ENCODE results near the gene PEAK3.

PEAK3 gene

DNA sequence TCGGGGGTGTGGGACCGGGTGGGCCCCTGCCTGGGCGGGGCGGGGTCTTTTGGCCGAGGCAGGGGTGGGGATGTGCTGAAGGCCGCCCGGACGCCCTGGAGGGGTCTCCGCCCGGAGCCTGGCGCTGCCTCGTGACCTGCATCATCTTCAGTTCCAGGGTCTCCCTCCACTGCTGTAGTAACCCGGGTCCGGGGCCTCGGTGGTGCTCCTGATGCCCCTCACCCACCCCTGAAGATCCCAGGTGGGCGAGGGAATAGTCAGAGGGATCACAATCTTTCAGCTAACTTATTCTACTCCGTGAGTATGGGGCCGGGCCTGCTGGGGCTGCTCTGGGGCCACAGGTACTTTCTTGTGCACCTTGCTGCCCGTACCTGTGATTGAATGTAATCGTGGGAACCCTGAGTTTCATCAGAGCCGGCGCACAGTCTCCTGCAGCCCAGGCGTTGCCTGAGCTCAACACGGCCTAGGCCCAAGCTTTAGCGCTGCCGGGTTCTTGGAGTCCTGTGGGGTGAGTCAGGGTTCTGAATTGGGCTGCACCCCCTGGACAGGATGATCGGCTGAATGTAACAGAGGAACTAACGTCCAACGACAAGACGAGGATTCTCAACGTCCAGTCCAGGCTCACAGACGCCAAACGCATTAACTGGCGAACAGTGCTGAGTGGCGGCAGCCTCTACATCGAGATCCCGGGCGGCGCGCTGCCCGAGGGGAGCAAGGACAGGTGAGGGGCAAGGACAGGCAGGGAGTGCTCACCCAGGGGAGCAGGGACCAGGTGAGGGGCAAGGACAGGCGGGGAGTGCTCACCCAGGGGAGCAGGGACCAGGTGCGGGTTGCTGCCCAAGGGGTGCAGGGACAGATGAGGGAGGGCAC is 10.5 kb downstream of the PEAK3 start:
- Histone ChIP-seq H3K27ac (peak overlapping the region; percentile 50 to 100 (median 99); a peak in 21 of 22 replicates), H3K27me3 (no peaks in the 10 kb centered on the region), H3K9ac (peak overlapping the region; percentile 96 to 100 (median 99)), H3K4me1 (peaks cover 63 to 73% (median 72%) of the 10 kb centered on the region in 10 experiments), H3K9me3 (replicated peaks in 1 of 11) (no peaks in the 10 kb centered on the region; a peak in 1 of 22 replicates), H3K4me2 (peak overlapping the region; percentile 93 to 100 (median 100)), H3K36me3 (peaks cover 44 to 53% (median 50%) of the 10 kb centered on the region in 11 experiments), H4K20me1 (peaks cover 63 to 71% (median 70%) of the 10 kb centered on the region in 11 experiments), H3K4me3 (peak overlapping the region; percentile 93 to 100 (median 100))
- TF ChIP-seq Cebpa-rat (IDR thresholded peaks at IDR 0.05), result no peak

- Histone ChIP-seq H3K4me3 (peak overlapping the region; percentile 93 to 100 (median 100)), H3K27me3 (no peaks in the 10 kb centered on the region), H4K20me1 (peaks cover 54 to 63% (median 62%) of the 10 kb centered on the region in 11 experiments), H3K27ac (peak overlapping the region; percentile 91 to 100 (median 99)), H3K9me3 (replicated peaks in 1 of 11) (no peaks in the 10 kb centered on the region; a peak in 1 of 22 replicates), H3K4me1 (peaks cover 63 to 73% (median 72%) of the 10 kb centered on the region in 10 experiments), H3K4me2 (peak overlapping the region; percentile 93 to 100 (median 100)), H3K9ac (peak overlapping the region; percentile 96 to 100 (median 99)), H3K36me3 (peaks cover 36 to 45% (median 41%) of the 10 kb centered on the region in 11 experiments)
- peak in 5 of 11 experiments; percentile 23 to 77 (median 58); a peak in 8 of 22 replicates for TF ChIP-seq Cebpa-rat (IDR thresholded peaks at IDR 0.05)
Observed at GRCh38 chr19:2270423-2271233, 11.3 kb downstream of the PEAK3 start.

DNA sequence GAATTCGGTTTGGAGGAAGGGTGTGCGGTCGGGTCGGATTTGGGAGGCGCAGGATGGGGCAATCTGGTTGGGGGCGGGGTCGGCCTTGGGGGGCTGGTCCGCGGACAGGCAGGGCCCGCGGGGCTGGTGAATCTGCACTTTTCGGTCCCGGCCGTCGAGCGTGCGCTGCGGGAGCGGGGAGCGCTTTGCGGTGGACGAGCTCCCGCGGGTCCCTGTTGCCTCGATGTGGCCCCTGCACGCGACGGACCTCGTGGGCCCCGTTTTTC is 11.9 kb downstream of the PEAK3 start:
- H3K27me3 ChIP-seq, result no peaks in the 10 kb centered on the region
- H4K20me1 ChIP-seq, result peaks cover 49 to 58% (median 56%) of the 10 kb centered on the region in 11 experiments
- peak overlapping the region; percentile 93 to 100 (median 100) for H3K4me3 ChIP-seq
- H3K9ac ChIP-seq, result peak overlapping the region; percentile 96 to 100 (median 99)
- TF ChIP-seq Cebpa-rat (IDR thresholded peaks at IDR 0.05), result no peak
- H3K9me3 ChIP-seq (replicated peaks in 1 of 11), result no peaks in the 10 kb centered on the region; a peak in 1 of 22 replicates
- peak overlapping the region; percentile 21 to 93 (median 57); a peak in 20 of 22 replicates for H3K4me2 ChIP-seq
- H3K4me1 ChIP-seq, result peaks cover 63 to 73% (median 72%) of the 10 kb centered on the region in 10 experiments
- peaks cover 31 to 40% (median 37%) of the 10 kb centered on the region in 11 experiments for H3K36me3 ChIP-seq
- peak overlapping the region; percentile 91 to 100 (median 99) for H3K27ac ChIP-seq

DNA sequence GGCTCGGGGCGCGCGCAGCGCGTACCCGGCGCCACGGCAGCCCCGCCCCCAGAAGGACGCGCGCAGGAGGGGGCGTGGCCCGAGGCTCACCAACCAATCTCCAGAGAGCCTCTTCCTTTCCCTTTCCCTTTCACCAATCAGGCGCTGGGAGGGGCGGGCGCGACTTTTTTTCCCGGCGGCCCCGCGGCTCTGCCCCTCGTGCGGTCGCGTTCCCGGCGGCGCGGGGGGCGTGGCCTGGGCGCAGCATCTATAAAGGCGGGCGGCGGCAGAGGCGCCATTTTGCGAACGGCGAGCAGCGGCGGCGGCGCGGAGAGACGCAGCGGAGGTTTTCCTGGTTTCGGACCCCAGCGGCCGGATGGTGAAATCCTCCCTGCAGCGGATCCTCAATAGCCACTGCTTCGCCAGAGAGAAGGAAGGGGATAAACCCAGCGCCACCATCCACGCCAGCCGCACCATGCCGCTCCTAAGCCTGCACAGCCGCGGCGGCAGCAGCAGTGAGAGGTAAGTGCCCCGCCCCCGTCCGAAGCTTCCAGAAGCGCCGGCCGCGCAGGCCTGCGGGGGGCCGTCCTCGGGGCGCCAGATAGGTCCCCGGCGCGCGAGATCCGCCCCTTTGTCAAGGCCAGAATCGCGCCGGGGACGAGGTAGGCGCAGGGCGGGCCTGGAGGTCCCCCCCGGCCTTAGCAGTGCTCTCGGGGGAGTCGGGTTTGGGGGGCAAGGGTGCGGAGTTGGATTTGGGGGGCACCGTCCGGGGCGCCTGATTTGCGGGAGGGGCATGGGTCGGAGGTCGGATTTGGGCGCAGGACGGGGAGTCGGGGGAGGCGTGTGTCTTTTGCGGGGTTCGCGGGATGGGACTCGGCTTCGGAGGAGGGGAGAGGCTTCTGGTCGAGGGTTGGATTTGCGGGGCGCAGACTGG is 12.5 kb downstream of the PEAK3 start:
- Histone ChIP-seq H3K27me3 (no peaks in the 10 kb centered on the region), H3K36me3 (peaks cover 31 to 39% (median 37%) of the 10 kb centered on the region in 11 experiments), H3K9me3 (replicated peaks in 1 of 11) (no peaks in the 10 kb centered on the region; a peak in 1 of 22 replicates), H3K9ac (peak overlapping the region; percentile 96 to 100 (median 99)), H3K4me1 (peaks cover 63 to 74% (median 72%) of the 10 kb centered on the region in 10 experiments), H3K4me2 (peak overlapping the region; percentile 82 to 97 (median 93); a peak in 21 of 22 replicates), H3K27ac (peak overlapping the region; percentile 91 to 100 (median 99)), H3K4me3 (peak overlapping the region; percentile 93 to 100 (median 100)), H4K20me1 (peaks cover 48 to 52% (median 50%) of the 10 kb centered on the region in 11 experiments)
- TF ChIP-seq Cebpa-rat (IDR thresholded peaks at IDR 0.05), result no peak

DNA sequence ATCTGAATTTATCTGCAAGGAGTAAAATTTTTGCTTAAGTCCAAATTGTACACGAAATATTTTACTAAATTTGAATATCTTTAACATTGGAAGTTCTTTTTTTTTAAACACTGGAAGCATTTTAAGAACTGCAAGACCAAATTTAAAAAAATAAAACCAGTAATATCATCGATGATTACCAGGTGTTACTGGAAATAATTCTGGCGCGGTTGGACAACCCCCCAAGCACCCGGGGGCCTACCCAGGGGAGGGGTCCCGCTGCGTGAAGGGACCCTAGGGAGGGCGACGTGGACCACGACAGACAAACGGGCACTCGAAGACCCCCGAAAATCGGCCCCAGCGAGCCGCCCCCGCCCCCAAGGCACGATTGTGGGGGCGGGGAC is 13.1 kb downstream of the PEAK3 start:
- H3K27ac ChIP-seq, result peak overlapping the region; percentile 62 to 100 (median 98); a peak in 21 of 22 replicates

DNA sequence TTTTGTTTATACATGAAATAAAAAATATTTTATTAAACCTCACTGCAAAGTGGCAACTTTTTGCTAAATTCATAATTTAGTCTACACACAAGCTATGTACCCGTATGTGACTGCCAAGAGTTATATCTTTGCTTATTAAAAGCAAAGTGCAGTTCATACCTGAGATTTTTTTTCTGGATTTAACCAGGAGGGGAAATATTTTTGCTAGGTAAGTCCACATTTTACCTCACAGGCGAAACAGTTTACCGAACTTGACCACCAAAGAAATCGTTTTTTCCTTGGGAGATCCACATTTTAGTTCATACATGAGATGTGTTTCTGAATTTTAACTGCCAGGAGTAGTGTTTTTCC is 13.5 kb downstream of the PEAK3 start:
- peaks cover 64 to 74% (median 73%) of the 10 kb centered on the region in 10 experiments for H3K4me1 ChIP-seq
- peak overlapping the region; percentile 31 to 100 (median 98); a peak in 17 of 22 replicates for H3K9ac ChIP-seq
- peak overlapping the region; percentile 93 to 100 (median 100); a peak in 19 of 20 replicates for H3K4me3 ChIP-seq
- no peak for TF ChIP-seq Cebpa-rat (IDR thresholded peaks at IDR 0.05)
- H4K20me1 ChIP-seq, result peaks cover 39 to 41% (median 40%) of the 10 kb centered on the region in 11 experiments
- H3K27me3 ChIP-seq, result no peaks in the 10 kb centered on the region
- H3K36me3 ChIP-seq, result peaks cover 24 to 32% (median 30%) of the 10 kb centered on the region in 11 experiments
- no peaks in the 10 kb centered on the region; a peak in 1 of 22 replicates for H3K9me3 ChIP-seq (replicated peaks in 1 of 11)
- peak overlapping the region in 10 of 11 experiments; percentile 74 to 100 (median 98); a peak in 20 of 22 replicates for H3K27ac ChIP-seq
- peak overlapping the region; percentile 82 to 97 (median 92); a peak in 21 of 22 replicates for H3K4me2 ChIP-seq

More for the DNA sequence above, 13.1 kb downstream of the PEAK3 start:
- Histone ChIP-seq H3K36me3 (peaks cover 25 to 32% (median 31%) of the 10 kb centered on the region in 11 experiments), H3K9me3 (replicated peaks in 1 of 11) (no peaks in the 10 kb centered on the region; a peak in 1 of 22 replicates), H4K20me1 (peaks cover 41 to 45% (median 44%) of the 10 kb centered on the region in 11 experiments), H3K4me2 (peak overlapping the region; percentile 82 to 97 (median 92)), H3K9ac (peak overlapping the region; percentile 78 to 100 (median 99)), H3K27me3 (no peaks in the 10 kb centered on the region), H3K4me1 (peaks cover 62 to 73% (median 72%) of the 10 kb centered on the region in 10 experiments), H3K4me3 (peak overlapping the region; percentile 93 to 100 (median 100))
- no peak for TF ChIP-seq Cebpa-rat (IDR thresholded peaks at IDR 0.05)

- peaks cover 3 to 11% (median 9%) of the 10 kb centered on the region in 11 experiments for H3K36me3 ChIP-seq
- H3K4me2 ChIP-seq, result peak overlapping the region; percentile 82 to 97 (median 92)
- H3K27ac ChIP-seq, result peak overlapping the region; percentile 36 to 95 (median 71); a peak in 21 of 22 replicates
- peak overlapping the region; percentile 41 to 100 (median 64); a peak in 20 of 22 replicates for H3K9ac ChIP-seq
- no peaks in the 10 kb centered on the region for H3K27me3 ChIP-seq
- H4K20me1 ChIP-seq, result peaks cover 18 to 20% (median 19%) of the 10 kb centered on the region in 11 experiments
- H3K4me3 ChIP-seq, result peak overlapping the region in 8 of 10 experiments; percentile 8 to 52 (median 31); a peak in 10 of 20 replicates
- H3K9me3 ChIP-seq (replicated peaks in 1 of 11), result no peaks in the 10 kb centered on the region; a peak in 1 of 22 replicates
- TF ChIP-seq Cebpa-rat (IDR thresholded peaks at IDR 0.05), result no peak
- peaks cover 57 to 69% (median 63%) of the 10 kb centered on the region in 10 experiments for H3K4me1 ChIP-seq
Observed at GRCh38 chr19:2266183-2266993, 15.6 kb downstream of the PEAK3 start.
